Measurements from ENCODE around the gene EIF4B.

The EIF4B gene

DNA sequence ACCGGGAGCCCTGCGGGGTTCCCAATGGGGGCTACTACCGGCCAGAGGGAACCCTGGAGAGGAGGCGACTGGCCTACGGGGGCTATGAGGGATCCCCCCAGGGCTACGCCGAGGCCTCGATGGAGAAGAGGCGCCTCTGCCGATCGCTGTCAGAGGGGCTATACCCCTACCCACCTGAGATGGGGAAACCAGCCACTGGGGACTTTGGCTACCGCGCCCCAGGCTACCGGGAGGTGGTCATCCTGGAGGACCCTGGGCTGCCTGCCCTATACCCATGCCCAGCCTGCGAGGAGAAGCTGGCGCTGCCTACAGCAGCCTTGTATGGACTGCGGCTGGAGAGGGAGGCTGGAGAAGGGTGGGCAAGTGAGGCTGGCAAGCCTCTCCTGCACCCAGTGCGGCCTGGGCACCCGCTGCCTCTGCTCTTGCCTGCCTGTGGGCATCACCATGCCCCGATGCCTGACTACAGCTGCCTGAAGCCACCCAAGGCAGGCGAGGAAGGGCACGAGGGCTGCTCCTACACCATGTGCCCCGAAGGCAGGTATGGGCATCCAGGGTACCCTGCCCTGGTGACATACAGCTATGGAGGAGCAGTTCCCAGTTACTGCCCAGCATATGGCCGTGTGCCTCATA lies 53.3 kb downstream of the EIF4B start:
- Histone ChIP-seq H3K27ac (ENCODE audit: low read length) (no peak overlapping the region), H3K9me3 (ENCODE audit: insufficient read depth, low read length, severe bottlenecking) (no peaks in the 10 kb centered on the region), H3K9ac (ENCODE audit: low read depth, low read length) (no peak overlapping the region), H3K4me2 (ENCODE audit: insufficient read depth, low read length) (no peak overlapping the region), H4K20me1 (ENCODE audit: insufficient read depth, low read length) (no peaks in the 10 kb centered on the region), H3K79me2 (ENCODE audit: insufficient read depth, low read length) (no peaks in the 10 kb centered on the region), H3K4me3 (ENCODE audit: low read depth in 1 of 2, low read length in 2 of 2) (no peak overlapping the region), H2AFZ (ENCODE audit: low read depth, low read length) (no peak overlapping the region), H3K36me3 (ENCODE audit: insufficient read depth, low read length) (peaks cover 3% of the 10 kb centered on the region), H3K4me1 (ENCODE audit: insufficient read depth, low read length) (no peaks in the 10 kb centered on the region), H3K27me3 (ENCODE audit: insufficient read depth, low read length, poor library complexity) (no peaks in the 10 kb centered on the region)
- ATAC-seq (ENCODE audit: insufficient read depth, low read depth) (no peak), DNase-seq (no peak)
- TF ChIP-seq EZH2 (IDR thresholded peaks at IDR 0.05; ENCODE audit: borderline replicate concordance, low read depth, low read length, severe bottlenecking) (no peak), CTCF (IDR thresholded peaks at IDR 0.05; ENCODE audit: borderline replicate concordance, extremely low read depth, low read length, poor library complexity, severe bottlenecking) (no peak)

- no peak for TF ChIP-seq EZH2 (IDR thresholded peaks at IDR 0.05; ENCODE audit: borderline replicate concordance, low read depth, low read length, severe bottlenecking)
- no peak for TF ChIP-seq CTCF (IDR thresholded peaks at IDR 0.05; ENCODE audit: borderline replicate concordance, extremely low read depth, low read length, poor library complexity, severe bottlenecking)
- Histone ChIP-seq H3K4me2 (ENCODE audit: insufficient read depth, low read length) (no peak overlapping the region), H3K9me3 (ENCODE audit: insufficient read depth, low read length, severe bottlenecking) (no peaks in the 10 kb centered on the region), H3K36me3 (ENCODE audit: insufficient read depth, low read length) (peaks cover 8% of the 10 kb centered on the region), H2AFZ (ENCODE audit: low read depth, low read length) (no peak overlapping the region), H4K20me1 (ENCODE audit: insufficient read depth, low read length) (no peaks in the 10 kb centered on the region), H3K9ac (ENCODE audit: low read depth, low read length) (no peak overlapping the region), H3K4me1 (ENCODE audit: insufficient read depth, low read length) (no peaks in the 10 kb centered on the region), H3K79me2 (ENCODE audit: insufficient read depth, low read length) (no peaks in the 10 kb centered on the region), H3K4me3 (ENCODE audit: low read depth in 1 of 2, low read length in 2 of 2) (no peak overlapping the region), H3K27ac (ENCODE audit: low read length) (no peak overlapping the region), H3K27me3 (ENCODE audit: insufficient read depth, low read length, poor library complexity) (no peaks in the 10 kb centered on the region)
- DNase-seq (no peak), ATAC-seq (ENCODE audit: insufficient read depth, low read depth) (no peak)
Measured at GRCh38 chr12:53060064-53060720, 53.9 kb downstream of the EIF4B start.

GRCh38 chr12:53060721-53061276 lies 54.5 kb downstream of the EIF4B start:
- no peaks in the 10 kb centered on the region for H3K4me1 ChIP-seq (ENCODE audit: insufficient read depth, low read length)
- no peak overlapping the region for H3K9ac ChIP-seq (ENCODE audit: low read depth, low read length)
- DNase-seq, result no peak

More at GRCh38 chr12:53060721-53061276, 54.5 kb downstream of the EIF4B start:
- H3K9me3 ChIP-seq (ENCODE audit: insufficient read depth, low read length, severe bottlenecking), result no peaks in the 10 kb centered on the region
- no peaks in the 10 kb centered on the region for H3K27me3 ChIP-seq (ENCODE audit: insufficient read depth, low read length, poor library complexity)
- no peak overlapping the region for H3K4me2 ChIP-seq (ENCODE audit: insufficient read depth, low read length)
- no peak overlapping the region for H3K4me3 ChIP-seq (ENCODE audit: low read depth in 1 of 2, low read length in 2 of 2)
- H3K27ac ChIP-seq (ENCODE audit: low read length), result no peak overlapping the region
- TF ChIP-seq CTCF (IDR thresholded peaks at IDR 0.05; ENCODE audit: borderline replicate concordance, extremely low read depth, low read length, poor library complexity, severe bottlenecking), result no peak
- no peak for TF ChIP-seq EZH2 (IDR thresholded peaks at IDR 0.05; ENCODE audit: borderline replicate concordance, low read depth, low read length, severe bottlenecking)
- peaks cover 14% of the 10 kb centered on the region for H3K36me3 ChIP-seq (ENCODE audit: insufficient read depth, low read length)
- no peak overlapping the region for H2AFZ ChIP-seq (ENCODE audit: low read depth, low read length)
- H3K79me2 ChIP-seq (ENCODE audit: insufficient read depth, low read length), result no peaks in the 10 kb centered on the region
- no peaks in the 10 kb centered on the region for H4K20me1 ChIP-seq (ENCODE audit: insufficient read depth, low read length)
- no peak for ATAC-seq (ENCODE audit: insufficient read depth, low read depth)
